Suprapubic skin (tissue), 4 donors: ENCODE measurements around the gene LTA. TPM values are rescaled to one million over a fixed set of nuclear protein-coding genes. Genes with fewer than 3 reads are reported as not detected.

Experiments used
- DNase-seq, 2 donors: peaks; one replicate each; pipeline ENCODE4 v3.0.0-alpha.2; 2019; ENCODE audit warnings: low spot score in 2 of 2
- H3K27ac ChIP-seq: fragments of 200-600 bp; sonication (generic); one replicate; pipeline ENCODE4 v1.5.1; 2019
- H3K27me3 ChIP-seq: fragments of 200-600 bp; sonication (generic); one replicate; pipeline ENCODE4 v1.5.1; 2019
- H3K36me3 ChIP-seq: fragments of 200-600 bp; sonication (generic); one replicate; pipeline ENCODE4 v1.5.1; 2019
- H3K4me1 ChIP-seq: fragments of 200-600 bp; sonication (generic); one replicate; pipeline ENCODE4 v1.5.1; 2019
- H3K4me3 ChIP-seq: fragments of 200-600 bp; sonication (generic); one replicate; pipeline ENCODE4 v1.5.1; 2019; ENCODE audit warnings: mild to moderate bottlenecking
- H3K9me3 ChIP-seq: fragments of 200-600 bp; sonication (generic); one replicate; pipeline ENCODE4 v1.5.1; 2019
- CTCF ChIP-seq, 2 donors: fragments of 200-600 bp in 1 of 2; fragments of 450-650 bp in 1 of 2; sonication (generic) in 1 of 2; IDR thresholded peaks; one replicate each; pipeline ENCODE4 v1.5.1; 2016 to 2019; ENCODE audit warnings: antibody characterized with exemption in 2 of 2, mild to moderate bottlenecking in 1 of 2, moderate library complexity in 1 of 2
- EP300 ChIP-seq: sonication (generic); formaldehyde crosslinking; IDR thresholded peaks from one replicate; pipeline ENCODE4 v1.6.1; 2017; ENCODE audit warnings: antibody characterized with exemption
- POLR2A ChIP-seq, 2 donors: fragments of 450-650 bp; IDR thresholded peaks; one replicate each; pipeline ENCODE4 v1.6.1; 2017; ENCODE audit warnings: antibody characterized with exemption in 2 of 2, mild to moderate bottlenecking in 2 of 2, moderate library complexity in 2 of 2
- POLR2AphosphoS5 ChIP-seq, 3 donors: sonication (generic); formaldehyde crosslinking; IDR thresholded peaks; one replicate each; pipeline ENCODE4 v1.6.1; 2017; ENCODE audit warnings: antibody characterized with exemption in 3 of 3
- WGBS: methylation state at CpG from one replicate; pipeline ENCODE4 v1.1.5; 2018; 5-methylcytosine and 5-hydroxymethylcytosine counted together
- total RNA-seq, 4 donors: library from RNA; depleted of rRNA; stranded (reverse); fragments of >200 nt; gene quantifications; one replicate each; pipeline ENCODE4 v1.1.0, GENCODE V29; 2016

The LTA gene
- total RNA-seq, 4 donors from 2014 or later: 0.47 TPM; not detected in 3

GRCh38 chr6:31544676-31545075, 27.4 kb upstream of the LTA start:
- 71% methylated on average over 2 of the region's 2 CpGs for WGBS
- no peak for DNase-seq
- H3K27me3 ChIP-seq: no peaks in the 10 kb centered on the region
- H3K4me3 ChIP-seq: no peak overlapping the region
- H3K36me3 ChIP-seq: peaks cover 14% of the 10 kb centered on the region
- H3K27ac ChIP-seq: no peak overlapping the region
- TF ChIP-seq POLR2A (IDR thresholded peaks at IDR 0.05) (no peak), CTCF (IDR thresholded peaks at IDR 0.05) (no peak), POLR2AphosphoS5 (IDR thresholded peaks at IDR 0.05) (no peak), EP300 (no peak)
- peaks cover 46% of the 10 kb centered on the region for H3K4me1 ChIP-seq
- H3K9me3 ChIP-seq: no peaks in the 10 kb centered on the region

- 62% methylated on average over 7 of the region's 7 CpGs for WGBS
- H3K9me3 ChIP-seq: no peaks in the 10 kb centered on the region
- TF ChIP-seq EP300: no peak
- no peak for TF ChIP-seq CTCF (IDR thresholded peaks at IDR 0.05)
- TF ChIP-seq POLR2AphosphoS5 (IDR thresholded peaks at IDR 0.05): no peak
- TF ChIP-seq POLR2A (IDR thresholded peaks at IDR 0.05): no peak
- H3K36me3 ChIP-seq: peaks cover 15% of the 10 kb centered on the region
- DNase-seq: no peak
- no peaks in the 10 kb centered on the region for H3K27me3 ChIP-seq
- peaks cover 40% of the 10 kb centered on the region for H3K4me1 ChIP-seq
- no peak overlapping the region for H3K4me3 ChIP-seq
- H3K27ac ChIP-seq: no peak overlapping the region
Observed at GRCh38 chr6:31545291-31545690, 26.8 kb upstream of the LTA start.

- H3K36me3 ChIP-seq: peaks cover 27% of the 10 kb centered on the region
- 6% methylated on average over 11 of the region's 11 CpGs for WGBS
- DNase-seq: peak; percentile 94 to 95
- no peaks in the 10 kb centered on the region for H3K9me3 ChIP-seq
- H3K4me3 ChIP-seq: peak within 1 kb of the TSS; percentile 40
- no peaks in the 10 kb centered on the region for H3K27me3 ChIP-seq
- peak within 1 kb of the TSS; percentile 57 for H3K27ac ChIP-seq
- TF ChIP-seq CTCF (IDR thresholded peaks at IDR 0.05): peak; percentile 97
- no peak for TF ChIP-seq EP300
- peak in 2 of 3 donors; percentile 17 to 26 for TF ChIP-seq POLR2AphosphoS5 (IDR thresholded peaks at IDR 0.05)
- TF ChIP-seq POLR2A (IDR thresholded peaks at IDR 0.05): no peak
- peaks cover 34% of the 10 kb centered on the region for H3K4me1 ChIP-seq
Observed at GRCh38 chr6:31546339-31546957, 25.6 kb upstream of the LTA start, which contains the start of gene ATP6V1G2. Gene ATP6V1G2 (minus strand): TSS chr6:31546608. CDS start chr6:31546559, 49 bp downstream.

GRCh38 chr6:31546958-31547726, 24.9 kb upstream of the LTA start, which contains the start of gene NFKBIL1:
Gene NFKBIL1 (plus strand): TSS chr6:31547608. CDS start chr6:31547695, 87 bp downstream.
- Histone ChIP-seq H3K4me1 (peaks cover 33% of the 10 kb centered on the region), H3K27ac (peak within 1 kb of the TSS; percentile 57), H3K9me3 (no peaks in the 10 kb centered on the region), H3K4me3 (peak within 1 kb of the TSS; percentile 40), H3K36me3 (peaks cover 31% of the 10 kb centered on the region), H3K27me3 (no peaks in the 10 kb centered on the region)
- TF ChIP-seq CTCF (IDR thresholded peaks at IDR 0.05) (no peak), POLR2A (IDR thresholded peaks at IDR 0.05) (peak in 1 of 2 donors; percentile 54), POLR2AphosphoS5 (IDR thresholded peaks at IDR 0.05) (peak in 2 of 3 donors; percentile 51 to 78)
- peak; percentile 98 for DNase-seq
- WGBS: under 1% methylated on average over 25 of the region's 25 CpGs
